ENCODE measurements around the gene NLRP12. TPM values are rescaled to one million over a fixed set of nuclear protein-coding genes. Genes with fewer than 3 reads are reported as not detected.

NLRP12 gene
- total and polyA plus RNA-seq, 2 donors (not counting 1 experiment from before 2014, with no cell fraction given): 0.22 TPM; not detected in 1

GRCh38 chr19:53868091-53868891 is 44.2 kb upstream of the NLRP12 start:
- Mint-ChIP-seq H3K4me1 (peaks cover 43% of the 10 kb centered on the region), H3K27ac (peak overlapping the region; percentile 99), H3K9me3 (ENCODE audit: insufficient read depth) (no peaks in the 10 kb centered on the region), H3K27me3 (no peaks in the 10 kb centered on the region), H3K4me3 (peak overlapping the region; percentile 92)
- WGBS (ENCODE audit: insufficient coverage): 3% methylated on average over 27 of the region's 37 CpGs
- intact Hi-C loops (cut with micrococcal nuclease): loop anchor here (5.0 kb wide), 5 partner anchors 249 to 1696 kb away; partner anchors contain the start of genes KMT5C, LENG9, PRPF31 and TFPT
- DNase-seq: peak; percentile 62
- H3K79me2 ChIP-seq (ENCODE audit: control insufficient read depth, insufficient read depth, low read length): peaks cover 23% of the 10 kb centered on the region
- peak overlapping the region; percentile 22 for H2AFZ ChIP-seq (ENCODE audit: insufficient read depth, low read depth, low read length, poor library complexity, severe bottlenecking)
- no peak for ATAC-seq (ENCODE audit: low read depth)
- peaks cover 43% of the 10 kb centered on the region for H4K20me1 ChIP-seq (ENCODE audit: control insufficient read depth, insufficient read depth, low read length, poor library complexity, severe bottlenecking)
- CTCF ChIA-PET: interaction anchor here (0.9 to 1.3 kb wide), 2 partner anchors 9 to 15 kb away, joined by 5 read pairs; no protein-coding TSS in a partner anchor
- H3K4me3 ChIP-seq (ENCODE audit: control extremely low read depth in 1 of 5, extremely low read depth in 1 of 5, insufficient read depth in 1 of 5, low read depth in 2 of 5, low read length in 4 of 5): peak overlapping the region; percentile 82 to 100 (median 90)
- H3K36me3 ChIP-seq (replicated peaks in 1 of 2; ENCODE audit: control extremely low read depth in 1 of 2, control insufficient read depth in 1 of 2, extremely low read depth in 1 of 2, insufficient read depth in 2 of 2, low read length in 1 of 2): peaks cover 0 to 6% of the 10 kb centered on the region in 2 experiments
- peaks cover 0 to 17% (median 2%) of the 10 kb centered on the region in 3 donors for H3K9me3 ChIP-seq (ENCODE audit: control extremely low read depth in 1 of 3, control insufficient read depth in 2 of 3, insufficient read depth in 1 of 3, low read length in 2 of 3)
- no peak for TF ChIP-seq CTCF (IDR thresholded peaks at IDR 0.05)
- no peak for TF ChIP-seq EZH2 (IDR thresholded peaks at IDR 0.05; ENCODE audit: borderline replicate concordance, insufficient read depth, low read depth, low read length, poor library complexity, severe bottlenecking)
- H3K9ac ChIP-seq (ENCODE audit: low read length): peak overlapping the region; percentile 97
- H3K4me1 ChIP-seq (ENCODE audit: control insufficient read depth in 2 of 2, insufficient read depth in 2 of 2, low read length in 2 of 2): peaks cover 33 to 64% of the 10 kb centered on the region in 2 donors
- no peaks in the 10 kb centered on the region for H3K27me3 ChIP-seq (replicated peaks in 1 of 4; ENCODE audit: control extremely low read depth in 1 of 4, control insufficient read depth in 3 of 4, insufficient read depth in 4 of 4, low read length in 3 of 4)
- POLR2A ChIA-PET: interaction anchor here (0.5 to 0.6 kb wide), 2 partner anchors 20 to 27 kb away, joined by 3 to 11 read pairs; no protein-coding TSS in a partner anchor
- H3K27ac ChIP-seq (ENCODE audit: low read length in 2 of 2): peak overlapping the region; percentile 98
- peak overlapping the region; percentile 97 for H3K4me2 ChIP-seq (replicated peaks; ENCODE audit: low read depth, low read length, poor library complexity, severe bottlenecking)
